Activated CD4-positive, alpha-beta memory T cell treated with anti-CD3 and anti-CD28 coated beads for 36 hours (primary cell): Measurements from ENCODE around the gene NKAPL. TPM values are rescaled to one million over a fixed set of nuclear protein-coding genes. Genes with fewer than 3 reads are reported as not detected.
"Not testable (repeated sequence)": the region's sequence is repeated elsewhere in the genome, so short reads cannot be mapped to it uniquely, and the experiment has no call there.

Experiments
- CTCF ChIA-PET: fragments of 350-600 bp; sonication (Branson Sonifier 250); formaldehyde crosslinking; loops from one replicate; lab custom pipeline; 2021; ENCODE audit warnings: antibody characterized with exemption, inconsistent platforms; lab: Charles Lee
- POLR2A ChIA-PET: fragments of 350-600 bp; sonication (Branson Sonifier 250); formaldehyde crosslinking; loops from one replicate; lab custom pipeline; 2021; ENCODE audit warnings: antibody characterized with exemption; lab: Charles Lee
- DNase-seq: peaks from one replicate; pipeline ENCODE4 v3.0.0-alpha.2; 2020
- H3K27ac Mint-ChIP-seq: one replicate; pipeline ENCODE4 v1.8.0; 2021; ENCODE audit warnings: mixed read lengths
- H3K27me3 Mint-ChIP-seq: one replicate; pipeline ENCODE4 v1.8.0; 2021; ENCODE audit warnings: mixed read lengths
- H3K36me3 Mint-ChIP-seq: one replicate; pipeline ENCODE4 v1.8.0; 2021; ENCODE audit warnings: mixed read lengths
- H3K4me1 Mint-ChIP-seq: one replicate; pipeline ENCODE4 v1.8.0; 2021; ENCODE audit warnings: low read depth, mixed read lengths
- H3K4me3 Mint-ChIP-seq: one replicate; pipeline ENCODE4 v1.8.0; 2021; ENCODE audit warnings: mild to moderate bottlenecking, mixed read lengths
- H3K9me3 Mint-ChIP-seq: one replicate; pipeline ENCODE4 v1.8.0; 2021; ENCODE audit warnings: mixed read lengths
- intact Hi-C: fragments of 100-400 bp; cut with micrococcal nuclease; formaldehyde crosslinking; loops from one replicate; pipeline ENCODE4 v1.15.1; 2023
- total RNA-seq, 2 experiments: library from RNA; stranded (reverse); gene quantifications; one replicate each; pipeline ENCODE4 v1.2.3, GENCODE V29; 2021

The NKAPL gene
- total RNA-seq, 2 experiments from 2014 or later: not detected

DNA sequence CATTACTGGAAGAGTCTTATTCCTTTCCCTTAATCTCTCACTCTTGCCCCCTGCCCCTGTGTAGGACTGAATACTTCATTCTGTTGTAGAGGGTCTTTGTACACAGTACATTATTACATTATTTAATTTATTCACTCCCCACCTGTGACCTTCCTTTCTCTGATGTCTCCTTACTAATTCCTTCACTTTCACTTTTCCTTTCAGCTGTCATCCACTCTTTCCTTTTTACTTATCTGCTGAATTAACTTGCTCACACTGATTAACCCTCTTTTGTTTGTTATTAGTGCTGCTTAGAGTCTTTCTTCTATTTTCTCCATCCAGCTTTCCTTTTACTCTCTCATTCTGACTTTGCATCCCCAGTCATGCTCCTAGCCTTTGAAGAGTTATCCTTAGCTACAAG is 15.8 kb downstream of the NKAPL start:
- POLR2A ChIA-PET: no interaction called here

DNA sequence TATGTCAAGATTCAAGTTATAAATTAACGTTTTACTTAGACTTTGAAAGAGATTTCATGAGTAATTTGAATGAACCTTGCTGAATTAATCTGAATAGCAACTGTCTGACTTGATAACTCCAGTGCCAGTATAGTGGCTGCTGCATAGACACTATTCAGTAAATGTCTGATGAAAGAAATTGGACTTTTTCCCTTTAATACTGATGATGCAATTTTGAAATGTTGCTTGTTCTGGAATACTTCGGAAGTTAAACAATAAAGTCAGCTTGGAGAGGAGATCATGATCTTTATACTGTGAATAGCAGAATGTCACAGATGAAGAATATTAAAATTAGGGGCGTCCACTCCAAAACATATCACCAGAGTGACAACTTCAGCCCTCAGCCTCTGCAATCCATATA is 18.6 kb downstream of the NKAPL start:
- POLR2A ChIA-PET: no interaction called here
- H3K27ac Mint-ChIP-seq: no peak overlapping the region

More for the DNA sequence above, 15.8 kb downstream of the NKAPL start:
- Mint-ChIP-seq H3K4me1 (peaks cover 17% of the 10 kb centered on the region), H3K27me3 (no peaks in the 10 kb centered on the region), H3K9me3 (no peaks in the 10 kb centered on the region), H3K4me3 (no peak overlapping the region), H3K27ac (peak overlapping the region; percentile 15), H3K36me3 (peaks cover 41% of the 10 kb centered on the region)
- intact Hi-C loops: no loop called here
- CTCF ChIA-PET: interaction anchor here (1.0 kb wide), 1 partner anchor 81 kb away, joined by 3 read pairs; no protein-coding TSS in a partner anchor
- DNase-seq: no peak

DNA sequence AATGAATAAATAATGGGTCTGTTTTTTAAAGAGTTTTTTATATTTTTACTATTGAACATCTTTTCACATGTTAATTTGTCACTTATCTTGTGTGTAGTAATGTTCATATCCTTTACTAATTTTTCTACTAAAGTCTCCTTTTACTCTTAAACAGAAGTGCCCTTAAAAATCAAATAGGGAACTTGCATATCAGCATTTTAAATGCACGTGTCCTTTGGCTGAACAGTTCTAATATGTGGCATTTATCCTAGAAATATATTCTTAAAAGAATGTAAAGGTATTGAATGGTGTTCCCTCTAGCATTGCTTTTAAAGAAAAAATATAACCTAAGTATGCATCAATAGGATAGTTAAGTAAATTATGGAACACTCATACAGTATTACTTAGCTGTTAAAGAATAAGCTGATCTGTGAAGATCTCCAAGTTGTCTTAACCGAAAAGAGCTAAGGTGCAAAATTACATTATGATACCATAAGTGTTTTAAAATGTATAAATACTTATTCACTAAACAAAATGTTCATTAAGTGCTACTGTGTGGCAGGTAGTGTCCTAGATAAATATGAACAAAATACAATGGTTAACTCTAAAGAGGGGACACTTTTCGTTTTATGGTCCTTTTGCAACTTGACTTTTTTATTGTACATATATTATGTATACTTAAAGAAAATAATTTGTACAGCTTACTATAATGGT is 21.6 kb downstream of the NKAPL start:
- Mint-ChIP-seq H3K36me3 (peaks cover 24% of the 10 kb centered on the region), H3K9me3 (peaks cover 8% of the 10 kb centered on the region), H3K27ac (no peak overlapping the region), H3K4me1 (peaks cover 11% of the 10 kb centered on the region), H3K4me3 (peak overlapping the region; percentile 76), H3K27me3 (peaks cover 15% of the 10 kb centered on the region)
- DNase-seq: no peak
- intact Hi-C loops: loop anchor here (1.0 kb wide), 1 partner anchor 13 kb away; the partner anchor contains the start of gene ZSCAN26
- ChIA-PET POLR2A (interaction anchor here (1.3 kb wide), 1 partner anchor 28 kb away, joined by 3 read pairs; the partner anchor contains the start of gene ZKSCAN4), CTCF (interaction anchor here (1.4 to 1.7 kb wide), 2 partner anchors 11 to 75 kb away, joined by 4 to 8 read pairs; no protein-coding TSS in a partner anchor)

More for the DNA sequence above, 18.6 kb downstream of the NKAPL start:
- Mint-ChIP-seq H3K9me3 (peaks cover 4% of the 10 kb centered on the region), H3K27me3 (peaks cover 11% of the 10 kb centered on the region), H3K36me3 (peaks cover 33% of the 10 kb centered on the region), H3K4me1 (peaks cover 15% of the 10 kb centered on the region), H3K4me3 (no peak overlapping the region)
- intact Hi-C loops: no loop called here
- DNase-seq: no peak
- CTCF ChIA-PET: no interaction called here

DNA sequence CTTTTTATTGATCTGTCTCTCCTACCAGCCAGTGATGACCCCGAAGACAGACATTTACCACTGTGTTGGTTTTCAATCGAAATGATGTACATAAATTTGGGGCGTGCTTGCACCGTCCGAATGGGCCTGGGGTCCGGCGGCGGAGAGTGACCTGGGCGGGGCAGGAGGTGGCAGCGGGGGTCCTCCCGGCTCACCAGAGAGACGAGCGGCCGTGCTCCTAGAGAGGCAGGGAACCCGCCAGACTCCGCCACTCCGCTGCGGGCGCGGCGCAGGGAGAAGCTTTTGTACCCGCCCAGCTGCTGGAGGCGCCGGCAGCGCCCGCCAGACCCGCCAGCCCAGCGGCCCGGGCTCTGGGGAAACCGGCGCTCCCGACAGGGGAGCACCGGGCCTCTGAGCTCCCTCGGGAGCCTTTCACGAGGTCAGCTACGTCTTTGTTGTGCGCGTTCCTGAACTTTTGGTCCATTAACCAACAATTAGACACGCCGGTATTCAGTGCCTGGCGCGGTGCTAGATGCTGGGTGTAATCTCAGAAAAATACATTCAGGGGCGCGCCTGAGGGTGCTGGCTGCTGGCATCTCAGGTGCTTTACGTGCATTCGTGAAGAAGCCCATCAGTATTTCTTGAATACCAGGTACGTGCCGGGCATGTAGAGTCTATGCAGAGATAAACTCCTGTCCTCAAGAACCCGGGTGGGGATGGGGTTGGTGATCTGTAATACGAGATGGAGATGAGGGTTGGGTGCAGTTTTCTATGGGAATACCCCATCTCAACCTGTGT is 22.4 kb downstream of the NKAPL start, which contains the start of gene PGBD1:
TSS of gene PGBD1 (plus strand) at position 285 of the 777 bp plus-strand sequence. CDS start 2,242 bp downstream, outside the sequence.
- Mint-ChIP-seq H3K27ac (no peak within 1 kb of the TSS), H3K9me3 (peaks cover 8% of the 10 kb centered on the region), H3K4me1 (peaks cover 11% of the 10 kb centered on the region), H3K27me3 (peaks cover 15% of the 10 kb centered on the region), H3K4me3 (peak within 1 kb of the TSS; percentile 76), H3K36me3 (peaks cover 23% of the 10 kb centered on the region)
- ChIA-PET POLR2A (interaction anchor here (1.3 kb wide), 1 partner anchor 29 kb away, joined by 3 read pairs; the partner anchor contains the start of gene ZKSCAN4), CTCF (interaction anchor here (1.4 to 1.7 kb wide), 2 partner anchors 12 to 74 kb away, joined by 4 to 8 read pairs; no protein-coding TSS in a partner anchor)
- DNase-seq: peak; percentile 68
- intact Hi-C loops: loop anchor here (1.0 kb wide), 1 partner anchor 14 kb away; the partner anchor contains the start of gene ZSCAN26

DNA sequence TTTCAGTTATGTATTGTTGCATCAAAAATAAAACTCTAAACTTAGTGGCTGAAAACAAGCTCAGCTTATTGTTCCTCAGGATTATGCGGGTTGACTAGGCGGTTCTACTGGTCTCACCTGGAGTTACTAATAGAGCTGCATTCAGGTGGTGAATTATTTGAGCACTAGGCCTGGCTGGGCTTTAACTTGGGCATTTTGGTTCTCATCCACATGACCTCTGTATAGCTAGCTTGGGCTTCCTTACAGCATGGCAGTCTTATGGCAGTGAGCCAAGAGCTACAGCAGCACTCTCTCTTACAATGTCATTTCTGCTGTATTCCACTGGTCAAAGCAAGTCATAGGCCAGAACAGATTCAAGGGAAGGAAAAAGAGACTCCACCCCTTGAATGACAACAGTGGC is 23.8 kb downstream of the NKAPL start:
- ChIA-PET CTCF (interaction anchor here (1.3 kb wide), 1 partner anchor 73 kb away, joined by 3 read pairs; no protein-coding TSS in a partner anchor), POLR2A (no interaction called here)
- intact Hi-C loops: no loop called here
- H3K4me3 Mint-ChIP-seq: no peak overlapping the region
- no peak for DNase-seq
- H3K9me3 Mint-ChIP-seq: peaks cover 8% of the 10 kb centered on the region
- H3K4me1 Mint-ChIP-seq: peaks cover 11% of the 10 kb centered on the region
- peaks cover 16% of the 10 kb centered on the region for H3K27me3 Mint-ChIP-seq
- H3K27ac Mint-ChIP-seq: no peak overlapping the region
- peaks cover 23% of the 10 kb centered on the region for H3K36me3 Mint-ChIP-seq

DNA sequence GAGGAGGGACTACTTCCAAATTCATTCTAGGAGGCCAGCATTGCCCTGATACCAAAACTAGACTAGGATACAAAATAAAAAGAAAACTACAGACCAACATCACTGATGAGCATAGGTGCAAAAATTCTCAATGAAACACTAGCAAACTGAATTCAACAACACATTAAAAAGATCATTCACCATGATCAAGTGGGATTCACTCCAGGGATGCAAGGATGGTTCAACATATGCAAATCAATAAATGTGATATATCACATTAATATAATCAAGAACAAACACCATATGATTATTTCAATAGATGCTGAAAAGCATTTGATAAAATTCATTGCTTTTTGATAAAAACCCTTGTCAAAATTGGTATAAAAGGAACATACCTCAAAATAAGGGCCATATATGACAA is 32.5 kb downstream of the NKAPL start:
- Mint-ChIP-seq H3K27ac (no peak overlapping the region), H3K27me3 (peaks cover 3% of the 10 kb centered on the region), H3K4me3 (no peak overlapping the region), H3K36me3 (peaks cover 11% of the 10 kb centered on the region), H3K9me3 (no peaks in the 10 kb centered on the region), H3K4me1 (no peaks in the 10 kb centered on the region)
- POLR2A ChIA-PET: no interaction called here
- CTCF ChIA-PET: no interaction called here
- intact Hi-C loops: no loop called here
- no peak for DNase-seq

DNA sequence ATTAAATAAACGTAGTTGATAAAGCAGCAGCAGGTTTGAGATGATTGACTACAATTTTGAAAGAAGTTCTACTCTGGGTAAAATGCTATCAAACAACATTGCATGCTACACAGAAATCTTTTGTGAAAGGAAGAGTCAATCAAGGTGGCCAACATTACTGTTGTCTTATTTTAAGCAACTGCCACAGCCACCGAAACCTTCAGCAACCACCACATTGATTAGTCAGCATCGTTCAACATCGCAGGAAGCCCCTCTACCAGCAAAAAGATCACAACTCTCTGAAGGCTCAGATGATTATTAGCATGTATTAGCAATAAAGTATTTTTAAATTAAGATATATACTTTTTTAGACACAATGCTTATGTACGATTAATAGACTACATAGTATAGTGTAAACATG is 36.2 kb downstream of the NKAPL start:
- Mint-ChIP-seq H3K9me3 (no peaks in the 10 kb centered on the region), H3K4me3 (no peak overlapping the region), H3K27me3 (peaks cover 3% of the 10 kb centered on the region), H3K4me1 (no peaks in the 10 kb centered on the region), H3K36me3 (peaks cover 3% of the 10 kb centered on the region), H3K27ac (no peak overlapping the region)
- no peak for DNase-seq
- intact Hi-C loops: no loop called here
- ChIA-PET POLR2A (no interaction called here), CTCF (no interaction called here)

DNA sequence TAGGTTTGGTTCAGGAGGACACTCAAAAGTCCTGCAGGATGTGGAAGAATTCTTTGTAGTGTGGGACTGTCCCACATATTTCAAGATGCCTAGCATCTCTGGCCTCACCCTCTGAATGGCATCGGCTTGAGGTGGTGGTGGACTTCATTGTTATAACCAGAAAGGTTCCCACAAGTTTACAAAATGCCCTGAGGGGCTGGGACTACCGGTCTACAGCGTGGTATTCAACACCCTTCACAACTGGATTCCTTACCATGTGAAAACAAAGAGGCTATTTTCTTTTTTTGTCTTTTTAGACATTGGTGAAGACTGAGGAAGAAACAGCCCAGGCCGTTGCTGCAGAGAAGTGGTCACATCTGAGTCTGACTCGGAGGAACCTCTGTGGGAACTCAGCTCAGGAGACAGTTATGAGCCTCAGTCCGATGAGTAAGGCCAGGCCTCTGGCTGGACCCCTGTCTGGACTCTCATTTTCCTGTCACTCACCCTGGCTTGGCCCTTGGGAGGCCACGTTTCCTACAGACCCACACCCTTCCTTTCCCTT is 37.5 kb downstream of the NKAPL start:
- H3K4me3 Mint-ChIP-seq: no peak overlapping the region
- H3K36me3 Mint-ChIP-seq: peaks cover 3% of the 10 kb centered on the region
- ChIA-PET CTCF (no interaction called here), POLR2A (no interaction called here)
- H3K4me1 Mint-ChIP-seq: no peaks in the 10 kb centered on the region
- intact Hi-C loops: no loop called here
- no peak for DNase-seq
- H3K27ac Mint-ChIP-seq: no peak overlapping the region
- H3K27me3 Mint-ChIP-seq: peaks cover 3% of the 10 kb centered on the region
- H3K9me3 Mint-ChIP-seq: no peaks in the 10 kb centered on the region

DNA sequence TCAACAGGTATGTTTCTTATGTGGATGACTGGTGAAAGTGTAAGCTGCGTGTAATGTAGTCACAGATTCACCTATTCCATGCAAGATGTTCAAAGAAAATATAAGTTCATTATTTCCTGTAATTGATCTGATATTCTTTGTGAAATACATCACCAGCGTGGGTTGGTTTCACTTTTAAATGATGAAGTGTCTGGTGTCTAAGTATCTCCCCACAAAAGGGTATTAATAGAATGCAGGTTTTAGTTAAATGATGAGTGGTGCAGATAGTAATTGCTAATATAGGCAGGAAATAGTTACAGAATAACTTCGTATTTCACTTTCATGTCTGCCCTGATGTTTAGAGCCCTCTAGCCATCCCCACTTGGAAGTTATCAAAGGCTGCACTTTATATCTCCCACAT is 44.5 kb downstream of the NKAPL start:
- Mint-ChIP-seq H3K4me3 (peak overlapping the region; percentile 17), H3K9me3 (no peaks in the 10 kb centered on the region), H3K4me1 (peaks cover 19% of the 10 kb centered on the region), H3K27me3 (no peaks in the 10 kb centered on the region), H3K27ac (peak overlapping the region; percentile 52), H3K36me3 (no peaks in the 10 kb centered on the region)
- DNase-seq: no peak
- intact Hi-C loops: no loop called here
- ChIA-PET POLR2A (no interaction called here), CTCF (no interaction called here)

DNA sequence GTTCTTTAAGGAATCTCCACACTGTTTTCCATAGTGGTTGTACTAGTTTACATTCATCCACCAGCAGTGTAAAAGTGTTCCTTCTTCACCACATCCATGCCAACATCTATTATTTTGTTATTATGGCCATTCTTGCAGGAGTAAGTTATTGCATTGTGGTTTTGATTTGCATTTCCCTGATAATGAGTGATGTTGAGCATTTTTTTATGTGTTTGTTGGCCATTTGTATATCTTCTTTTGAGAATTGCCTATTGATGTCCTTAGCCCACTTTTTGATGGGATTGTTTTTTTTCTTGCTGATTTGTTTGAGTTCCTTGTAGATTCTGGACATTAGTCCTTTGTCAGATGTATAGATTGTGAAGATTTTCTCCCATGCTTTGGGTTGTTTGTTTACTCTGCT is 47.3 kb downstream of the NKAPL start:
- H3K27me3 Mint-ChIP-seq, H3K27ac Mint-ChIP-seq, POLR2A ChIA-PET, intact Hi-C loops, H3K9me3 Mint-ChIP-seq, H3K36me3 Mint-ChIP-seq, CTCF ChIA-PET, H3K4me3 Mint-ChIP-seq, DNase-seq: not testable (repeated sequence)
- H3K4me1 Mint-ChIP-seq: peaks cover 19% of the 10 kb centered on the region
